NCI-H146 (cell line): ENCODE measurements around the gene HAP1.
"Not testable (repeated sequence)": the region's sequence is repeated elsewhere in the genome, so short reads cannot be mapped to it uniquely, and the experiment has no call there.

Experiments
- DNase-seq: peaks from one replicate; lab custom pipeline; 2025; lab: John Stamatoyannopoulos, UW

HAP1 gene

GRCh38 chr17:41734139-41734948, at the start of gene HAP1:
TSS of gene HAP1 (minus strand) at chr17:41734643. CDS start at chr17:41734634, 9 bp downstream.
- DNase-seq: peak; percentile 42

GRCh38 chr17:41782142-41782541, 47.7 kb upstream of the HAP1 start:
- no peak for DNase-seq

DNA sequence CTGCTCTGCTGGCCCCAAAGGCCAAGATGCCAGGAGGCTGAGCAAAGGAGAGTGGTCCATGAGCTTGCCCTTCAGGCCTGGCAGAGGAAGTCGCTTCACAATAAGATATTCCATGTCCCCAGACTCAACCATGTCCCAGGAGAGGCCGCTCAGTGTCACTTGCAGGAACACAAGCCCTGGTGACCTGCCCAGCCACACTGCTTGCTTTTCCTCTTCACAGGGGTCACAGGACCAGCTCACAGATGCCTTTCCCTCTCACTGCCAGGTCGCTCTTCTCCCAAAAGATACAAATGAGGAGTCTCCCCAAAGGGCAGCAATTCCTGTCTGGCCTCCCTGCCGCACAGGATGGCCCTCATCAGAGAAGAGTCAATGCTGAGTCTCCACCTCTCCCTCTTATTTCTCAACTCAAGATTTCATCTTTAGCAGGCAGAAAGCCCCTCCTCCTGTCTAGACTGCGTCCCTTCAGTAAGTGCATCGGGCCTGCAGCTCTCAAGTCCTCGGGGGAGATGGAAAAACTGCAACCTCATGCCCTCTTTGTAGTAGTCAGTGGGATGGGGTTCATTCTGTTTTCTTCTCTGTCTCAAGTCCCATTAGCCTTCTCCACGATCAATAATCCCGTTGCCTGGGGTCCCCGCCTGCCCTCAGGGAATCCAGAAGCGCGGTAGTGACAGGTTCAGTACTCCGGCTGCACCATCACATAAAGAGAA, 47.1 kb upstream of the HAP1 start:
- no peak for DNase-seq

DNA sequence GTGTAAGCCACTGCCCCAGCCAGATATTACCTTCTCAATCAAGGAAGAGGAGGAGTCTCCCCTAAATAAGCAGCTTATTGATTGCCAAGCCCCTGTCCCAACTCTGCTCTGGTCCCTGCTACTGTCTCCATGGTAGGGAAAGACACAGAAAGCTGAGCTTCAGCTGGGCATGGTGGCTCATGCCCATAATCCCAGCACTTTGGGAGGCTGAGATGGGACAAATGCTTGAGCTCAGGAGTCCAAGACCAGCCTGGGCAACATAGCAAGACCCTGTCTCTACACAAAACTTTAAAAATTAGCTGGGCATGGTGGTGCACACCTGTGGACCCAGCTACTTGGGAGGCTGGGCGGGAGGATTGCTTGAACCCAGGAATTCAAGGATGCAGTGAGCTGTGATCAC, 45.5 kb upstream of the HAP1 start:
- no peak for DNase-seq

DNA sequence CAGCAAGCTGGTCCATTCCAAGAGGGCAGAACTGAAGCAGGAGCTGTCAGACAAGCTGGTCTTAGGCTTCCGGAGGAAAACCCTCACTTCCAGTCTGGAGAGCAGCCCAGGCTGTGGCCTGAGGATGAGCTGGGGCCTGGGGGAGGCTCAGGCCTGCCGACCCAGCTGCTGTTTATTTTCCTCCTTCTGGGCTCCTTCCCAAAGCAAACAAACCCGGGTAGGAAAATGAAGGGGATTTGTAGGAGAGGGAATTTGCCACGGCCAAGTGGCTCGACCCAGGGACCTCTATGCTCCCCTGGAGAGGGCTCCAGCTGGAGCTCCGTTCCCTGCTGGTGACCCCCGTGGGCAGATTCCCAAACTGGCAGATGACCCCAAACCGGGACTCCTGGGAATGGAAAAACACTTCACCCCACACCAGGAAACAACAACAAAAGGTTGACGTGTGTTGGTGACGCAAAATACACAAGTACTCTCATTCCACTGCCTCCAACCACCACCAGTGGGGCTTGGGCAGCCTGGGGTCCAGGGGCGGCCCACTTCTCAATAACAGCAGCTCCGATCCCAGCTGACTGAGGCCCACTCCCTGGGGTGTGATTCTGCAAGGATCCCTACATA, 43.2 kb upstream of the HAP1 start:
- peak; percentile 80 for DNase-seq

- DNase-seq: peak; percentile 55
Measured at GRCh38 chr17:41777157-41777573, 42.7 kb upstream of the HAP1 start.

- DNase-seq: not testable (repeated sequence)
Measured at GRCh38 chr17:41776262-41776900, 41.9 kb upstream of the HAP1 start.

DNA sequence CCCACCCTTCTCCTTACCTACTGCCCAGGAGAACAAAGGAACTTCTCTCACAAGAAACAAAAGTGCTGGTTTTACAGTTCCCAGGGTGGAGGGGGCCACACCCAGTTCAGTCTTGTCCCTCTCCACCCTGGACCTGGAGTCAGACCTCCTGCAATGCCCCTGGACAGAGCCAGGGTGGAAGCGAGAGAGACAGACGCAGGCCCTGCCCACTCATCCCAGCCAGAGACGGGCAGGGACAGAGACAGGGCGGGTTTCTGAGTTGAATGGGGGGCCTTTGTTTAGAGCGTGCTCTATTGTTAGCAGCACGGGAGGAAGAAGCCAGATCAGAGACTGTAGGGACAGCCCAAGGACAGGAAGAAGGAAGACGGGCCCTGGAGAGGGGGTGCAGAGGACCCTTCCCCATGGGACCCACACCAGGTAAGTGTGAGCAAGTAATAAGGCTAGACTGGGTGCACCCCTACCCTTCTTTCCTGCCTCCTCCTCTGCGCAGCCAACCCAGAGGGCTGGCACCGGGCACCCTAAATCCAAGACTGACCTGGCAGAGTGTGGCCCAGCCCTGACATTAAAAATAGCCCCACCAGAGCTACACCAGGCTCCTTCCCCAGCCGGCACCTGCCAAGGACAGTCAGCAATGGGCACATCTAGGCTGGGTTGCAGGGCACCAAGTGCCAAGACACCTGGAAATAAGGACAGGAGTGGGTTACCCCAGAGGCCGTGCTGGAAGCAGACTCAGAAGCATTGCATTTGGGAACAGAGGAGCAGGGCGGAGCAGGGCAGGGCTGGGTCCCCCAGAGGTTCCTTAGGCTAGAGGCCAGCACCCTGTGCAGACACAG, 41.2 kb upstream of the HAP1 start:
- no peak for DNase-seq

DNA sequence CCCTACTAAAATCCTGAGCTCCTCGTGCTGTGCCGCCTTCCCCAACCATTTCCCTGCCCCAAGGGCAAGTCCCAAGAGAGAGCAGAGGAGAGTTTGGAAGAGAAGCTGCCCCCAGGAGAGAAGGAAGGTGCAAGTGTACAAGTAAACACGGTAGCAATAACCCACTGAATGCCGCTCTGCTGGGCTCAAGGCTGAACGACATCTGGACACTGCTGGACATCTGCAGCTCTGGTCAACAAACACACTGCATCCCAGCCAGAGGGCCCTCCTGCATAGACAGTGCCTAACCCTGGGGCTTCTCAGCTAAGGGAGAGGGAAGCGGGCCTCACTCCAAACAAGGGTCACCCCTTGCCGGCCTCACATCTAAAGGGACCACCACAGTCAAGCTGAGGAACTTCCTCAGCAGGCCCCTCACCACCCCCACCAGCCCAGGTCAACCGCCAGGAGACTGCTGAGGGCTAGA, 39.3 kb upstream of the HAP1 start:
- DNase-seq: no peak

DNA sequence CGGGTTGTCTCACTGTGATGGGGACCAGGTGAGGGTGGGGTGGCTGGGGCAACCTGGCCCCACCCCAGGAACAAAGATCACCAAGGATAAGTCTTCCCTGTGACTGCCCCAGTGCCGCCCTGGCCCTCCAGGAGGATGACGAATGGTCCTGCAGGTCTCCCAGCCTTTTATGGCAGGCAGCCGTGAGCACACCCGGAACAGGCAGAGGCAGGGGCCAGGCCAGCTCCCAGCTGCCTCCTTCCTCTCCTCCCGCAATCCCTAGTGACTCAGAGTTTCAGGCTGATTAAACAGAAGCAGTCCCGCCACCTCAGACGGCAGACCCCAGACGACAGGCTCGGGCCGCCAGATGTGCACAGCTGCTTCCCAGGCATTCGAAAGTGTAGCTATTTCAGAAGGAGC, 38.7 kb upstream of the HAP1 start:
- DNase-seq: no peak

DNA sequence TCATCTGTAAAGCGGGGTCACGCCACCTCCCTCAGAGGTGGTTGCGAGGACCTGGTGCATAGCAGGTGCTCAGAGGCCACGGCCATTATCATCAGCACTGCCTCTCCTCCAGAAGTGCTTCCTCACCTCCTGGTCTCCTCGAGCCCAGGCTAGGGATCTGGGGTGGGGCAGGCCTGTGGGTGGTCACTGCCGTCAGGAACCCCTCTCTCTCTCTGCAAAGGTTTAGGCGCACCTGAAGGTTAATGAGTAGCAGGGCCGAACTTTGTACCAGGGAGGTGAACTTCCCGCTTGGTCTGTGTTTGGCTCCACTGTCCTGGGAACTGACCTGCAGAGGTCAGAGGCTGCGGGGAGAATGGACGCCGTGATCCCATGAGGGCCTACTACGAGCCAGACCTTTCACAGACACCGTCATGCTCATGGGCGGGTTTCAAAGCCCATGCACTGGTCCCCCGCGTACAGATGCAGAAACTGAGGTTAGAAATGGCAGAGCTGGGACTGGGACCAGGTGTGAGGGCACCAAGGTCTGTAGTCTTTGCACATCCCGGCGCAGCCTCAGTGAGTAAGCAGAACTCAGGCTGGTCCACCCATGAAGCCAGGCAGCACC, 38.2 kb upstream of the HAP1 start:
- no peak for DNase-seq

DNA sequence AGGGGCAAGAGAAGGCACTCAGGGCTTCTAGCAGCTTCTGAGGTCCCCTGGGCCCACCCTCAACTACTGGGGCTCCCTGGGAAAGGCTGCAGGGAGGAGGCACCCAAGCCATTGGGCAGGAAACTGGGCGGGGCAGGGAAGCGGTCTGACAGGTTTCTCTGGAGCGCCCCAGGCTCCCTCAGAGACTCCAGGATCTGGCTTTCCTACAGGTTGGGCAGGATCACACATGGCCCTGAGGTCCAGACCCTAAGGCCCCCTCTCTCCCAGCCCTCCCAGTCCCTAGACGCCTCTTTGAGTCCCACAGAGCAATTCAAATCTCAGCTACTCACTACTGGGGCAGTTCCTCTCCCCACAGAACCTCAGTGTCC, 37.8 kb upstream of the HAP1 start:
- no peak for DNase-seq

DNA sequence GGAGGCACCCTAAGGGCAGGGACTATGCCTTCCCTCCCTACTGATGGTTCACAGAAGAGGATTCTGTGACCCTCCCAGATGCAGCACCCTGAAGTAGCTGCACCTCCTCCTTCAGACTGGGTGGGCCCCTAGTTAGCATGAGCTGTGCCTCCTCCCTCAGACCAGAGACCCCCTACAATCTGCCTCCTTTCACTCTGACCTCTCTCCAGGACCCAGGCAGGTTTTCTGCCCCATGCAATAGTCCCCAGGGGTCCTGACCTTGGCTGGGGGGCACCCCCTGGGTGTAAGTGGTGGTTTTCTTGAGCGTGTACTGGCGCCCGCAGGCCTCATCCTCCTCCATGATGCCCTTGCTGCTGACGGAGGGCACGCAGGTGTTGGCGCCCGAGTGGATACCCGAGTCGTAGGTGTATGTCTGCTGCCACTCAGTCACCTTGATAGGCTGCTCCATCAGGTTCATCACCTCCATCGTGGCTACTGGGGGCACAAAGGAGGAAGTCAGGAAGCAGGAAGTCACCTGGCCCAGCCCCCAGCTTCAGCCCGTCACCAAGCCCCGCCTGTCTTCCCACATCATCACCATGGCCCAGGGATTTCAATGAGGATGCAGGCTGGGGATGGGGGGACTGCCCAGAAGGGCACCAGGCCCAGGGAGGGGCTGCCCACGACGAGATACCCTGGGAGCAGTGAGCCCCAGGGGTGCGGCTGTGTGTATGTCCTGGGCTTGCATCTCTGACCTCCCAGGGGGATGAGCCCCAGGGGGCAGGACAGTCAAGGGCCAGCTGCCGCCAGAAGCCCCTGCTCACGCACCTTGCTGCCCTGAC, 37.2 kb upstream of the HAP1 start:
- DNase-seq: no peak

DNA sequence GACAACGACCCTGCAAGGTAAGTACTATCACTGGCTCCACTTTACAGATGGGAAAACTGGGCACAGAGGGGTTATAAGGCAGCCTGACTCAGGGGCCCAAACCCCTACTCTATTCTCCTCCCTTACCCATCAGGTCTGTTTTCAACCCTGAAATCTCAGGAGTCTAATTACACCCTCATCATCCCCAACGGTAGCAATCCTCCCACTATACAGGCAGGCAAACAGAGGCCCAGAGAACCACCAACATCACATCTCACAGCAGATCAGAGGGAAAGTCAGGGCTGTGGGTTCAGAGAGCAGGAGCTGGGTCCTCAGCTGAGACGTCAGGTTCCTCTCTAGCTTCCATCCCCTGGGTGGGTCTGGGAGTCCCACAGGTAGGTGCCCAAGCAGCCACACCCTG, 35.5 kb upstream of the HAP1 start:
- DNase-seq: no peak

DNA sequence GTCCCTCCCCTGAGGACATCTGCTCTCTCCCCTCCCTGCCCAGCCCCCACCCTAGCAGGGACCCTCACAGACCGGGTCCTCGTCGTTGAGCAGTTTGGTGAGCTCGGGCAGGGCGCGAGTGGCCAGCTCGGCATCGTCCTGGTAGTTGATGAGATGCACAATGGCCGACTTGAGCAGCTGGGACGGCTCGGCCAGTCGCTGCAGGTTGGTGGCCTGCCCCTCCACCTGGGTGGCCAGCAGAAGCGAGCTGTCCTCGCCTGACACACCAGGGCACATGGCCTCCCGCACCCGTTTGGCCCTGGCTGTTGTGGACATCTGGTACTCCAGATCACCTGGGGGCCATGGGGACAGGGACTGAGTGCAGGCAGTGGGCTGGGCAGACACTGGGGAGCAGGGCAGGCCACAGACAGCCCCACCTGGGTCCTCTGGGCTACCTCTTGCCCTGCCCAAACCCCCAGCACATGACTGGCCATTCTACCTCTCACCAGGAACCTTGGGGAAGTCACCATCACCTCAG, 35.0 kb upstream of the HAP1 start:
- no peak for DNase-seq

DNA sequence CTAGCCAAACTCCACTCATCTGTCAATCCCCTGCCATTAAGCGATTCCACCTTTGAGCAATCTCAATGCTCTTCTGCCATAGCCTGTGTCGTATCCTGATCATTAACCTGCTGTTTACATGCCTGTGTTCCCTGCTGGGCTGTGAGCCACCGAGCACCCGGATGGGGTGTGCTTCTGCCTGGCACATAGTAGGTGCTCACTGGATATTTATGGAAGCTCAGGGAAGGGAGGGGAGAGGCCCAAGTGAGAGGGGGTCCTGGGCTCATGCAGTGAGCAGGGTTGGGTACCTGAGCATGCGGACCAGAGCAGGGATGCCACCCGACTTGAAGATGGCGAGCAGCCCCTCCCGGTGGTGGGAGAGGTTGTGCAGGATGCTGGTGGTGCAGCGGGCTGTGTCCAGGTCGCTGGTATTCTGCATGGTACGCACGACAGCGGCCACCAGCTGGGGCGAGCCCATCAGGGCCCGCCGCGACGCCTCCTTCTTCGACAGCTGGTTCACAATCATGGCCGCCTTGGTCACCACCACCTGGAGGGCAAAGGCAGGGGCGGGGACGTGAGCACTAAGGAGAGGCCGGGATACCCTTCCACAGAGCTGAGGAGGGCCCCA, 34.3 kb upstream of the HAP1 start:
- no peak for DNase-seq

DNA sequence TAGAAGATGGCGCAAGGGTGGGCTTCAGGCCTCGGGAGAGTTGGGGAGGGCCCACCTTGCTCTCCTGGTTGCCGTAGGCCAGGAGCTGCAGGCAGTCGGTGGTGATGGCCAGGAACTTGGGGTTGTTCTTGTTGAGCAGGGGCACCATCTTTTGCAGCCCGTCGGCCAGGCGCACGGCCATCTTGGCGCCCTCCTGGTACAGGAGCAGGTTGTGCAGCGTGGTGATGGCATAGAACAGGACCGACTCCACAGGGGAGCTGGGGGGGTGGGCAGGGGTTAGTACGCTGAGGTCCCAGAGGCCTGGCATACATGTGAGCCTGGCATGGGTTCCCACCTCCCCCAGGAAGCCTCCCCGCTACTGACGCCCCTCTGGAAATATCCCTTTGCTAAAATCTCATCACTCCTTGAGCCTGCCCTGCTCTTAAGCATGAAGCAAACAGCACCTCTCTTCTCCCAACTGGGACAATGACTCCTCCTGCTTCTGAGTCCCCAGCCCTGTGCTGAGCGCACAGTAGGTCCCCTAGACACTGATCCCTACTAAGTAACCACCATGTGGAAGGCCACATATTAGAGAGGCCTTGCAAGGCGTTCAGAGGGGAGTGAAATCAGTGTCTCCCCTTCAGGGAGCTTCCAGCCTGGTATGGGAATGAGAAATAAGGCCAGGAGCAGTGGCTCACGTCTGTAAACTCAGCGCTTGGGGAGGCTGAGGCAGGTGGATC, 33.0 kb upstream of the HAP1 start:
- no peak for DNase-seq

- no peak for DNase-seq
Measured at GRCh38 chr17:41766135-41766534, 31.7 kb upstream of the HAP1 start.

DNA sequence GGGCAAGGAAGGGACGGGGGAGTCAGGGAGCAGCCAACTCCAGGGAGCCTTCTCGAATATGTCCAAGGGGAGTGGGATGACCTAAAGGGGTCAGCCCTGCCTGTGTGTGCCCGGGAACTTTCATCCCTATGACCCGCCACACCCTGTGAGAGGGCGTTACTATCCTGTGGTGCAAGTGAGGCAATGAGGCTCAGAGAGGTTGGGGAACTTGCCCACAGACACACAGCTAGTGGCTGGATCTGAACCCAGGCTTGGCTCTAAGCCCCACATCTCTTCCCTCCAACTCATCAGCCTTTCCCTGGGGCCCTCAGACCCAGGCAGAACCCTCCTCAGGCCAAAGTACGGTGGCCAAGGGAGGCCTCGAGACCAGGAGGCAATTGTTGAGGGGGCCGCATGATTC, 28.9 kb upstream of the HAP1 start:
- DNase-seq: no peak
